GM18951 (cell line): Measurements from ENCODE around the gene EPHB2.
"Not testable (repeated sequence)": the region's sequence is repeated elsewhere in the genome, so short reads cannot be mapped to it uniquely, and the experiment has no call there.

Experiments
- POLR2A ChIP-seq: IDR thresholded peaks from 4 replicates; pipeline ENCODE4 v1.6.1; 2011; ENCODE audit warnings: mild to moderate bottlenecking; ENCODE audit not compliant: insufficient read length, insufficient read depth; ENCODE audit errors: extremely low read depth
- in situ Hi-C: fragments of 300-500 bp; cut with MboI; formaldehyde crosslinking; loops from one replicate; pipeline ENCODE4 v1.12.0; 2022; ENCODE audit warnings: low sequenced_read_pairs, mixed read lengths, inconsistent platforms; ENCODE audit not compliant: unreplicated experiment

EPHB2 gene

GRCh38 chr1:22827666-22828483, 117.2 kb downstream of the EPHB2 start:
- in situ Hi-C loops, result no loop called here
- TF ChIP-seq POLR2A, result no peak

DNA sequence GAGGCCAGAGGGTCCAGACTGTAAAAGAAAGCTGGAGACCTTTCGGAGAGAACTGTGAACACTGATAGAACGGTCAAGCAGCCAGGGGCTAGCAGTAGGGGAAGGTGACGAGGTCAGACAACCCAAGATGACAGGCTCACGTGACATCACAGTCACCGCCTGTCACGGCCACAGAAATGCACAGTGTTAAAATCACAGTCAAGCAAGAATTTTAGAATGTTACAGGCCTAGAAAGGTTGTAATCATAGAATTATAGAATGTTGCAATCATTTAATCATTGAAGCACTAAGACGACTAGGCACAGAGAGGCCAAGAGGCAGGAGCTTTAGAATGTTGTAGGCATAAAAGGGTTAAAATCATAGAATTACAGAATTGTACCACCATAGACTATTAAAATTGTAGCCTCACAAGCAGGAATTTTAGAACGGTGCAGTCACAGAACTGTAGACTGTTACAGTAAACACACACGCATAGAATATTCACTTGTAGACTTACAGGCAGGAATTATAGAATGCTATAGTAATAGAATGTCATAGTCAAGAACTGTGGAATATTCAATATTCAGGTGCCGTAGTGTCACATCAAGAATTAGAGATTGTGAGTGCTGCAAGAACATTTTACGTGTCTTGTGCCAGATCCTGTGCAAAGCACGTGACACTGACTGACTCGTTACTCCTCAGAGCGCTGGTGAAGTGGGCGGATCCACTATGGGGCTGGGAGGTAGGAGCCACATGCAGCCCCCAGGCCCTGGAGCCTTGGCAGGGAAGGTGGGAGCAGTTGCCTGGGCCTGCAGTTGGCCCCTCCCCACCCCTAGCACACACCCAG, 118.1 kb downstream of the EPHB2 start:
- in situ Hi-C loops, result no loop called here
- no peak for TF ChIP-seq POLR2A

- in situ Hi-C loops, result no loop called here
- no peak for TF ChIP-seq POLR2A
Observed at GRCh38 chr1:22829309-22829989, 118.8 kb downstream of the EPHB2 start.

DNA sequence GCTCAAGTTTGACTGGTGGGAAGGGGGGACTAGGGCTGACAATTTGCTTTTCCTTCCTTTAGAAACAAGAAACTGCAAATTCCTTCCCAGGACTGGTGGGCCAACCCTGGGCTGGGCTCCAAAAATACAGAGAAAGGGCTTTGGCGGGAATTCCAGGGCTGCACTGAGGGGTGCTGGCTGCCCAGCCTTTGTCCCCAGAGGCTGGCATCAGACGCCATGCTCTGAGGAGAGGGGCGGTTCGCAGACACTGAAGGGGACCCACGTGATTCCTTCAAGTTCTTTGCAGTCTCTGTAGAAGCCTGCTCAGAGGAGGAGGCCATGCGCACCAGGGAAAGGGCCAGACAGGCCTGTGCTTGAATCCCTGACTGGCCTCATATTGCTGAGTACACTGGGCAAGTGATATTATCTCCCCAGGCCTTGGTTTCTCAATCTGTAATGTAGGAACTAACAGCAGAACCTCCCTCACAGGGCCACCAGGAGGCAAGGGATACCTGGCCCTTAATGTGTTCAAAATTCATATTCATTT, 119.5 kb downstream of the EPHB2 start:
- TF ChIP-seq POLR2A, result no peak
- in situ Hi-C loops, result no loop called here

- in situ Hi-C loops, result no loop called here
- TF ChIP-seq POLR2A, result no peak
Observed at GRCh38 chr1:22830757-22831340, 120.2 kb downstream of the EPHB2 start.

GRCh38 chr1:22831729-22832413, 121.2 kb downstream of the EPHB2 start:
- in situ Hi-C loops, result no loop called here
- no peak for TF ChIP-seq POLR2A

DNA sequence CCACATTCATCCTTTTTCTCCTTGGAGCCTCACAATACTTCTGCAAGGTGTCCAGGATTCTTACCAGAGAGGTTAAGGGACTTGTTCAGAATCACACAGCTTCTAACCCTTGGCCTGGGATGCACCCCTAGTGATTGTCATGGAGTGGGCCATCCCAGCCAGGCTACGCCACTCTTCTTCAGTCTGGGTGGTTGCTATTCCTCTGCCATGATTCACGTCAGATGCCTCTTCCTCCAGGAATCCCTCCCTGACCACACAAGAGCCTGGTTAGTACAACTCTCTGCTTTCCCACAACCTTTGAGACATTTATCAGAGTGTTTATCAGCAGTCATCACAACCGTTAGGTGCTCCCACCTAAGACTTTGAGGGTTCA, 121.8 kb downstream of the EPHB2 start:
- in situ Hi-C loops, result no loop called here
- no peak for TF ChIP-seq POLR2A

DNA sequence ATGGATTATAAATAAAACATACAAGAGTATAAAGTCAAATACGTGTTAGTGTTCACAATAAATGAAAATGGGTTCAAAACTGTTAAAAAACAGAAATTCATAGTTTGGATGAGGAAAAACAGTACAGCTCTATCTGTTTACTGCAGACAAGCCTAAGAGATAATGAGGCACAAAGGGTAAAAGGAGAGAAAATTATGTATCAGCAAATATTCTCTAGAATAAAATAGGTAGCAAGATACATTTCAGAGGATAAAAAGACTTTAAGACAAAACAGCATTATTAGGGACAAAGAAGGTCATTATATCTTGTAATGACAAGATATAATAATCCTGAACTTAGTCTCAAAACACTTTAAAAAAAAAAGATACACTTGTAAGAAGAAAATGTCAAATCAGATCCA, 123.1 kb downstream of the EPHB2 start:
- in situ Hi-C loops, result no loop called here
- TF ChIP-seq POLR2A, result no peak

- in situ Hi-C loops, result not testable (repeated sequence)
Observed at GRCh38 chr1:22834420-22834819, 123.8 kb downstream of the EPHB2 start.

DNA sequence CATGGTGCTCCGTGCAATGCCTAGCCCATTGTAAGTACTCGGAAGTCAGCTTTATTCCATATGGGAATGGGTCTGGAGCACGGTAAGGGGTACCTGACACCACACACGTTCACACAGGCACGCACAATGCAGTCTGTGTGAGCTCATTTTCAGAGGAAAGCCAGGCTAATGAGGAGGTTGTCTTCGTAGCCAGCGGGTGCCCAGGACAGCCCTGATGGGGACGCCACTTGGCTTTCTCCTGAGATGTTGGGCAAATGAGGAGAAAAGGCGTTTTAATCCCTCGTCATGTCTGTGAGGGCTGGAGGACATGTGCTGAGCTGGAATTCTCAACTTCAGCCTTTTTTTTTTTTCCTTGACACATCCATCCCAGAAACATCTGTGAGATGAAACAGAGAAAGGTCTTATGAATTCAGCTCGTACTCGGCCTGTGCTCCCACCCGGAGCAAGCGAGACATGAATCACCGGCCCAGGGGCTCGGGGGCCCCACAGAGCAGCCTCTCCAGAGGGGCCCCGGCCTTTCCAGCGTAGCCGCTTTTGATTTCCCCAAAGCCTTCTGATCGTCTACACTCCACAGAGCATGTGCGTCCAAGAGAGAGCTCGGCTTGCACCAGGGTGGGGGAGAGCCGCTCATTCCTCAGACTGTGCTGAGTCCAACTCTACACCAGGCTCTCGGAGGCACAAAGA, 125.1 kb downstream of the EPHB2 start:
- no peak for TF ChIP-seq POLR2A
- in situ Hi-C loops, result no loop called here

DNA sequence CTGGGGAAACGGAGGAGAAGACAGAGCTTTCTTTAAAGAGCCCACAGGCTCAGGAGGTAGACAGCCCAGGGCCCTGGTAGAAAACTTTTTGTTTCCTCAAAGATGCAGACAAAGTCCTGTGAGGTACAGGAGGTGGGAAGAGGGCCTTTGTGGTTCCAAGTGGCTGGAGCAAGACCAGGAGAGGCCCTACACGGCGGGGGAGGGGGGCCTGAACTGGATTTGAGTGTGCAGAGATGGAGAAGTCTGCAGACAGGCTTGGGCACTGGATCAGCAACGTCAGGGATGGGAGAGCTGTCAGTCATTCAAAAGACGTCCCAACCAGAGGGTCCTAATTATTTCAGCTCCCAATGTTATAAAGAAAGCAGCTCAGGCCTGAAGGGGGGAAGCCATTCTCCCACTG, 126.2 kb downstream of the EPHB2 start:
- in situ Hi-C loops, result no loop called here
- no peak for TF ChIP-seq POLR2A

- in situ Hi-C loops, result no loop called here
- TF ChIP-seq POLR2A, result no peak
Observed at GRCh38 chr1:22837332-22837731, 126.7 kb downstream of the EPHB2 start.
